ENCODE data around the gene CHD6. TPM values are rescaled to one million over a fixed set of nuclear protein-coding genes. Genes with fewer than 3 reads are reported as not detected.

The CHD6 gene
- total and polyA plus RNA-seq, 4 donors, result 3.3 to 23.4 (median 18.2) TPM

GRCh38 chr20:41456351-41456750 lies 161.8 kb downstream of the CHD6 start (continued):
- TF ChIP-seq CTCF (IDR thresholded peaks at IDR 0.05; ENCODE audit: low read depth, low read length, missing input control) (no peak), HNF4G (IDR thresholded peaks at IDR 0.05) (no peak), GABPA (IDR thresholded peaks at IDR 0.05 in 1 of 2, conservative IDR thresholded peaks at IDR 0.05 in 1 of 2) (no peak), HNF4A (conservative IDR thresholded peaks at IDR 0.05) (no peak), RAD21 (IDR thresholded peaks at IDR 0.05) (no peak), NR2F2 (IDR thresholded peaks at IDR 0.05) (no peak), FOXA1 (IDR thresholded peaks at IDR 0.05) (no peak), JUND (IDR thresholded peaks at IDR 0.05) (no peak), TAF1 (conservative IDR thresholded peaks at IDR 0.05) (no peak), SP1 (IDR thresholded peaks at IDR 0.05) (no peak), YY1 (IDR thresholded peaks at IDR 0.05) (no peak), RXRA (IDR thresholded peaks at IDR 0.05) (no peak)
- TF ChIP-seq, protein P1, sequence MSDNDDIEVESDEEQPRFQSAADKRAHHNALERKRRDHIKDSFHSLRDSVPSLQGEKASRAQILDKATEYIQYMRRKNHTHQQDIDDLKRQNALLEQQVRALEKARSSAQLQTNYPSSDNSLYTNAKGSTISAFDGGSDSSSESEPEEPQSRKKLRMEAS (IDR thresholded peaks at IDR 0.05), result no peak
- TF ChIP-seq, protein P2, sequence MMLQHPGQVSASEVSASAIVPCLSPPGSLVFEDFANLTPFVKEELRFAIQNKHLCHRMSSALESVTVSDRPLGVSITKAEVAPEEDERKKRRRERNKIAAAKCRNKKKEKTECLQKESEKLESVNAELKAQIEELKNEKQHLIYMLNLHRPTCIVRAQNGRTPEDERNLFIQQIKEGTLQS (IDR thresholded peaks at IDR 0.05), result no peak

DNA sequence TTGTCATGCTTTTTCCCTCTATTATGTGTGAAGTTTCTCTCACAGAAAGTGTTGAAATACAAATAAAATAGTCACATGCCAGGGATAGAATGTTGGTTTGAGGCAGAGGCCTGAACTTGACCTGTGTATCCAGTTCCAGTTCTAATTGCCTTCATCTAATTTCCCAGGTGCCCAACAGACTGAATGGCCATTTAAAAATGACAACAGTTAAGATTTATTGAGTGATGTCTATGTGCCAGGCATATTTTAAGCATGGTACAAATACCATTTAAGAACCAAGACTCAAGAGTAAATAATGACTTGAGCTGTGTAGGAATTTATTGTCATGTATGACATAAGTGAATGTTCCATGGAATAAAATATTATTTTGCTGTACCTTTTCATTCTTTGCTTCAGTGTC lies 163.9 kb downstream of the CHD6 start:
- H3K9ac ChIP-seq (ENCODE audit: low read depth in 1 of 2, low read length in 2 of 2), result no peak overlapping the region
- H3K4me1 ChIP-seq (ENCODE audit: control insufficient read depth in 4 of 4, insufficient read depth in 4 of 4, low read length in 3 of 4), result no peaks in the 10 kb centered on the region
- H3K36me3 ChIP-seq (ENCODE audit: control insufficient read depth in 4 of 4, insufficient read depth in 3 of 4, low read depth in 1 of 4, low read length in 3 of 4), result peaks cover 8 to 70% (median 53%) of the 10 kb centered on the region in 4 donors
- no peaks in the 10 kb centered on the region for H3K9me3 ChIP-seq (ENCODE audit: control insufficient read depth in 4 of 4, low read length in 3 of 4)
- H3K4me3 ChIP-seq (ENCODE audit: low read depth in 1 of 3, low read length in 3 of 3), result no peak overlapping the region
- no peak for DNase-seq (ENCODE audit: low spot score)
- no peak overlapping the region for H3K27ac ChIP-seq (ENCODE audit: low read depth in 1 of 2, low read length in 2 of 2)
- H3K27me3 ChIP-seq (ENCODE audit: control insufficient read depth in 4 of 4, insufficient read depth in 4 of 4, low read length in 3 of 4), result no peaks in the 10 kb centered on the region
- TF ChIP-seq HNF4G (IDR thresholded peaks at IDR 0.05) (no peak), YY1 (IDR thresholded peaks at IDR 0.05) (no peak), TAF1 (conservative IDR thresholded peaks at IDR 0.05) (no peak), FOXA2 (IDR thresholded peaks at IDR 0.05) (no peak), FOXA1 (IDR thresholded peaks at IDR 0.05) (no peak), EGR1 (IDR thresholded peaks at IDR 0.05; ENCODE audit: low read depth in 2 of 2) (no peak), RXRA (IDR thresholded peaks at IDR 0.05) (no peak), JUND (IDR thresholded peaks at IDR 0.05) (no peak), GABPA (IDR thresholded peaks at IDR 0.05 in 1 of 2, conservative IDR thresholded peaks at IDR 0.05 in 1 of 2) (no peak), SP1 (IDR thresholded peaks at IDR 0.05) (no peak)
- TF ChIP-seq, protein P1 (IDR thresholded peaks at IDR 0.05), result no peak
- TF ChIP-seq, protein P2 (IDR thresholded peaks at IDR 0.05), result no peak
- TF ChIP-seq, protein P3, sequence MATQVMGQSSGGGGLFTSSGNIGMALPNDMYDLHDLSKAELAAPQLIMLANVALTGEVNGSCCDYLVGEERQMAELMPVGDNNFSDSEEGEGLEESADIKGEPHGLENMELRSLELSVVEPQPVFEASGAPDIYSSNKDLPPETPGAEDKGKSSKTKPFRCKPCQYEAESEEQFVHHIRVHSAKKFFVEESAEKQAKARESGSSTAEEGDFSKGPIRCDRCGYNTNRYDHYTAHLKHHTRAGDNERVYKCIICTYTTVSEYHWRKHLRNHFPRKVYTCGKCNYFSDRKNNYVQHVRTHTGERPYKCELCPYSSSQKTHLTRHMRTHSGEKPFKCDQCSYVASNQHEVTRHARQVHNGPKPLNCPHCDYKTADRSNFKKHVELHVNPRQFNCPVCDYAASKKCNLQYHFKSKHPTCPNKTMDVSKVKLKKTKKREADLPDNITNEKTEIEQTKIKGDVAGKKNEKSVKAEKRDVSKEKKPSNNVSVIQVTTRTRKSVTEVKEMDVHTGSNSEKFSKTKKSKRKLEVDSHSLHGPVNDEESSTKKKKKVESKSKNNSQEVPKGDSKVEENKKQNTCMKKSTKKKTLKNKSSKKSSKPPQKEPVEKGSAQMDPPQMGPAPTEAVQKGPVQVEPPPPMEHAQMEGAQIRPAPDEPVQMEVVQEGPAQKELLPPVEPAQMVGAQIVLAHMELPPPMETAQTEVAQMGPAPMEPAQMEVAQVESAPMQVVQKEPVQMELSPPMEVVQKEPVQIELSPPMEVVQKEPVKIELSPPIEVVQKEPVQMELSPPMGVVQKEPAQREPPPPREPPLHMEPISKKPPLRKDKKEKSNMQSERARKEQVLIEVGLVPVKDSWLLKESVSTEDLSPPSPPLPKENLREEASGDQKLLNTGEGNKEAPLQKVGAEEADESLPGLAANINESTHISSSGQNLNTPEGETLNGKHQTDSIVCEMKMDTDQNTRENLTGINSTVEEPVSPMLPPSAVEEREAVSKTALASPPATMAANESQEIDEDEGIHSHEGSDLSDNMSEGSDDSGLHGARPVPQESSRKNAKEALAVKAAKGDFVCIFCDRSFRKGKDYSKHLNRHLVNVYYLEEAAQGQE (IDR thresholded peaks at IDR 0.05), result no peak
- TF ChIP-seq, protein P4, sequence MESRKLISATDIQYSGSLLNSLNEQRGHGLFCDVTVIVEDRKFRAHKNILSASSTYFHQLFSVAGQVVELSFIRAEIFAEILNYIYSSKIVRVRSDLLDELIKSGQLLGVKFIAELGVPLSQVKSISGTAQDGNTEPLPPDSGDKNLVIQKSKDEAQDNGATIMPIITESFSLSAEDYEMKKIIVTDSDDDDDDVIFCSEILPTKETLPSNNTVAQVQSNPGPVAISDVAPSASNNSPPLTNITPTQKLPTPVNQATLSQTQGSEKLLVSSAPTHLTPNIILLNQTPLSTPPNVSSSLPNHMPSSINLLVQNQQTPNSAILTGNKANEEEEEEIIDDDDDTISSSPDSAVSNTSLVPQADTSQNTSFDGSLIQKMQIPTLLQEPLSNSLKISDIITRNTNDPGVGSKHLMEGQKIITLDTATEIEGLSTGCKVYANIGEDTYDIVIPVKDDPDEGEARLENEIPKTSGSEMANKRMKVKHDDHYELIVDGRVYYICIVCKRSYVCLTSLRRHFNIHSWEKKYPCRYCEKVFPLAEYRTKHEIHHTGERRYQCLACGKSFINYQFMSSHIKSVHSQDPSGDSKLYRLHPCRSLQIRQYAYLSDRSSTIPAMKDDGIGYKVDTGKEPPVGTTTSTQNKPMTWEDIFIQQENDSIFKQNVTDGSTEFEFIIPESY (IDR thresholded peaks at IDR 0.05), result no peak

Measured in liver (tissue), 9 donors.